ENCODE results near the gene PDGFD.

DNA sequence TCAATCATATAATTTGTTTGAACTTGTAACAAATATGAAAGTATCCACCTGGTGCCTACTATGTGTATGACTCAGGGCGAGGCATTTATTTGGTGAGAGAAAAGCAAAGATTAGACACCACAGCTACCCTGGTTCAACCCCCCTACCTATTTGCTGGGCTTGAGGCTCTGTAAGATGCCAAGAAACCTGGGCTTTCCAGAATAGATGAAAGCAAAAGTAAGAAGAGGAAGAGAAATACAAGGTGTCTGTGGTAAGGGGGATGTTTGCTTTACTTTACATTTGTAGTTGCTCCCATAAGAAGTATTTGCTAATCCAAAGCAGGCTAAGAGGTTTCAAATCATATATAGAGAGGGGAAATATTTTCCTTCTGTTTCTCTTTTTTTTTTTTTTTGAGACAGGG lies 65.8 kb downstream of the PDGFD start:
- TF ChIP-seq POLR2AphosphoS5 (IDR thresholded peaks at IDR 0.05; ENCODE audit: insufficient read depth in 1 of 2, low read depth in 1 of 2): no peak
- TF ChIP-seq, protein P1, sequence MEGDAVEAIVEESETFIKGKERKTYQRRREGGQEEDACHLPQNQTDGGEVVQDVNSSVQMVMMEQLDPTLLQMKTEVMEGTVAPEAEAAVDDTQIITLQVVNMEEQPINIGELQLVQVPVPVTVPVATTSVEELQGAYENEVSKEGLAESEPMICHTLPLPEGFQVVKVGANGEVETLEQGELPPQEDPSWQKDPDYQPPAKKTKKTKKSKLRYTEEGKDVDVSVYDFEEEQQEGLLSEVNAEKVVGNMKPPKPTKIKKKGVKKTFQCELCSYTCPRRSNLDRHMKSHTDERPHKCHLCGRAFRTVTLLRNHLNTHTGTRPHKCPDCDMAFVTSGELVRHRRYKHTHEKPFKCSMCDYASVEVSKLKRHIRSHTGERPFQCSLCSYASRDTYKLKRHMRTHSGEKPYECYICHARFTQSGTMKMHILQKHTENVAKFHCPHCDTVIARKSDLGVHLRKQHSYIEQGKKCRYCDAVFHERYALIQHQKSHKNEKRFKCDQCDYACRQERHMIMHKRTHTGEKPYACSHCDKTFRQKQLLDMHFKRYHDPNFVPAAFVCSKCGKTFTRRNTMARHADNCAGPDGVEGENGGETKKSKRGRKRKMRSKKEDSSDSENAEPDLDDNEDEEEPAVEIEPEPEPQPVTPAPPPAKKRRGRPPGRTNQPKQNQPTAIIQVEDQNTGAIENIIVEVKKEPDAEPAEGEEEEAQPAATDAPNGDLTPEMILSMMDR (IDR thresholded peaks at IDR 0.05): no peak
